NOMO-1 treated with DMSO at 0.1 percent for 48 hours (cell line): ENCODE data around the gene NAA60.
A peak's percentile ranks its signal among the peaks of the same experiment; 100 is the strongest.
"Not testable (repeated sequence)": the region's sequence is repeated elsewhere in the genome, so short reads cannot be mapped to it uniquely, and the experiment has no call there.

Source experiments
- DNase-seq: peaks from one replicate; lab custom pipeline; 2025; ENCODE audit not compliant: unreplicated experiment; lab: John Stamatoyannopoulos, UW

NAA60 gene

GRCh38 chr16:3481696-3482658, 38.5 kb downstream of the NAA60 start:
- DNase-seq = no peak

DNA sequence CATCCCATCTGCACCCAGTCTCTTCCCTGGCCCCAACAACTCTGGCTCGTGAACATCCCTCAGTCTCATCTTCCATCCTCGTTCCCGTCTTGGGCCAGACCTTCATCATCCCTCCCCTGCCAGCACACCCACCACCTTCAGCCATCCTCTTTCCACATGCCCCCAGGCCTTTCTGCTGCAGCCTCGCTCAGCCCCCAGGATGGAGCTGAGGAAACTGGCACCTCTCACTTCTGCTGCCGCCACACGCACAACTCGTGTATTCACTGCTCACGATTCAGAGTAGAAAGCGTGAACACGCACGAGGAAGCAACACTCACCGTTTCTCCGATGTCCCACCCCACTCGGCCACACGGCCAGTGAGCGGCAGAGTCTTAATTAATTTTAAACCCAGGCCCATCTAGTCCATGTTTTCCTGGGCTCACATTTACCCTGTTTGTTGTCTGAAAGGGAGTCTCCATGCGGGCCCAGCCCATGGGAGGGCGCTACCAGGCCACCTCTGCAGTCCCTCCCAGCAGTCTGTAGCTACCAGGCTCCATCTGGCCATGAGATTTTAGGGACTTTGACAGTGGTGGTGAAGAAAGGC, 39.3 kb downstream of the NAA60 start:
- DNase-seq = no peak

GRCh38 chr16:3484318-3485096, 41.0 kb downstream of the NAA60 start:
- no peak for DNase-seq

GRCh38 chr16:3485097-3485745, 41.7 kb downstream of the NAA60 start:
- DNase-seq = no peak

GRCh38 chr16:3485821-3486505, 42.5 kb downstream of the NAA60 start:
- no peak for DNase-seq

GRCh38 chr16:3486506-3487215, 43.2 kb downstream of the NAA60 start:
- no peak for DNase-seq

DNA sequence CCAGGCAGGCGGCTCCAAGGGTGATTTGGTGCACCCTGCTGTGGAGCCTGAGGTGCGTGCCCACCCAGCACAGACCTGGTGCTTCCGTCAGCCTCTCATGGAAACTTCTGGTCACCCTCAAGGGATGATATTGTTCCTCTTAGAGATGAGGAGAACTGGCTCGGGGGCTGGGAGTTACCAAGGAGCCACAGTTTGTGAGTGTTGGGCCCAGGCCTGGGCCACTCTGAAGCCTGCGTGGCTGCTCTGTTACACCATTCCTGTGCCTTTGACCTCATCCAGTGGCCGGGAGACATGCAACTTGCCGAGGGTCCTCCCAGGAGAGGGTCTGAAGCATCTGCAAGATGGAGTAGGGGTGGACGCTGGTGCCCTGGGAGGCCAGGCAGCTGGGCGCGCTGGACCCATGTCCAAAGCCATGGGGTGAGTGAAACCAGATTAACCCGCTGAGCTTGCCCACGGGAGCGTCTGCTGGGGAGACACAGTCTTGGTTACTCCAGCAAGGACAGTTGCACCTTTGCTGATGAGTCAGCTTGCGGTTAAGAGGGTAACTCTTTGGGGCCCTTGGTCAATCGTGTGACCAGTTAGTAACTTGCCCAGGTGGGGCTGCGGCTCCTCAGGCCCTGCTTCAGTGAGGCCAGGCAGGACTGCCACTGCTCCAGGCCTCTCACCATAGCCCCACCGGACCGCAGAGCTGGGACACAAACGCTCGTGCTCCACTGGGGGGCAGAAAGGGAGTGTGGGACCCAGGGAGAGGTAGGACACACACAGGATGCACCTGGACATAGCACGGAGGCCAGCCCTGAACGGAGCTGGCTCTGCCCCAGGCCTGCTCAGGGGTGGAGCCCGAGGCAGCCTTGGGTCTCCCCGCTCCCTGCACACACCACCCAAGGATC, 44.3 kb downstream of the NAA60 start:
- no peak for DNase-seq

GRCh38 chr16:3488801-3489200, 45.3 kb downstream of the NAA60 start:
- DNase-seq = no peak

- DNase-seq = no peak
These were observed 47.6 kb downstream of the NAA60 start for GRCh38 chr16:3490911-3491629.

DNA sequence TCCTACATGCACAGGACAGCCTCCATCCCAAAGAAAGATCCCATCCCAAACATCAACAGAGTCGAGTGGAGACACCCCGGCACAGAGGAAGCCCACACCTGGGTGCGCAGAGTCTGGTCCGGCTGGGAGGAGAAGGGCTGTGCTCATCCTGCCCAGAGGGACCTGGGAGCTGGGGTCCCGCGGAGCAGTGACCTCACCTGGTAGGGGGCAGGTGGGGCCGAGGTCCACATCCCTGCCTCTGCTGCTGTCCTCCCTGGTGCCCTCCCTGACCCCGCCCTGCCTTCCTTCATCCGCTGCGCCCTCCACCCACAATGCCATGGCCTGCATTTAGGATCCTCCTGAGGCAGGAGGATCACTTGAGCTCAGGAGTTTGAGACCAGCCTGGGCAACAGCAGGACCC, 48.9 kb downstream of the NAA60 start:
- DNase-seq = no peak

DNA sequence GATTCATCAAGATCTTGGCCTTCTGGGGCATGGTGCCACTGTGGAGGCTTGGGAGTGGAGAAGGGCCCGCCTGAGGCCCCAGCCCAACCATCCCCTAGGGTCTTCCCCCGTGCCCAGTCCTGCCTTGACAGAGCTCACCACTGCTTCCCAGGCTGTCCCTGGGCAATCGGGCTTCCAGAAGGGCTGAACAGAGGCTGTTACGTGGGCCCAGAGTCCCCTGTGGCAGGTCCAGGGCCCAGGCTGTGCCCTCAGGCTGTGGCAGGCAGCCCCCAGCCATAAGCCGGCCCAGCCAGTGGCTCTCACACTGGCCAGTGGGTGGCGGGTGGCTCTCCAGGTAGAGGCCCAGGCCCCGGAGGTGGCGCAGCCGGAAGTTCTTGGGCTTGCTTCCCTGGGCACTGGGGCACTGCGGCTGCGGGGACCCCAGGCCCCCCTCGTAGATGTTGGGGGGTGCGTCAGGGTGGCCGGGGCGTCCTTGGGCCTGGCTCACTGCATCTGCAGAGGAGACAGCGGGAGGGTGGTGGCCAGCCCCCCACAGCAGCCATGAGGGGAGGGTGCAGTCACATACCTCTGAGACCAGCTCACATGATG, 51.0 kb downstream of the NAA60 start:
- no peak for DNase-seq

DNA sequence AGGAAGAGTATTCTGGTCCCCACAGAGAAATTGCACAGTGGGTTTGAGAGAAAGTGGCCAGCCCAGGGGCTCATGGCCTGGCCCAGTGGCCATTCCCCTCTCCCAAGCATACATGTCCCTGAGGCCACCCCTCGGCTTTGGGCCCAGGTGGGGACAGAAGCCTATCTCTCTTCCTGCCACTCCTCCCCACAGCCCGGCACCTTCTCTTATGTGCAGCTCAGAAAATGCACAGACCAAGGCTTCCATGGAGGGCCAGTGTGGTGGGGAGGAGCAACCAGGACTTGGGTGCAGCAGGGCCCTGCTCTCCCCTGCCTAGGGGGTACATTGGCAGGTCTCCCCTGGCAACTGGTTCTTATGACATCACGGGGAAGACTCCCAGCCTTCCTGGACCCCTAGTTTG, 51.7 kb downstream of the NAA60 start, which contains the start of gene C16orf90:
C16orf90 (minus strand) TSS at position 314 of the 400 bp plus-strand sequence; CDS start at position 246, 68 bp downstream.
- DNase-seq = no peak

- DNase-seq = no peak
These were observed 52.9 kb downstream of the NAA60 start for GRCh38 chr16:3496386-3496785.

GRCh38 chr16:3497771-3498170, 54.3 kb downstream of the NAA60 start:
- DNase-seq = no peak

DNA sequence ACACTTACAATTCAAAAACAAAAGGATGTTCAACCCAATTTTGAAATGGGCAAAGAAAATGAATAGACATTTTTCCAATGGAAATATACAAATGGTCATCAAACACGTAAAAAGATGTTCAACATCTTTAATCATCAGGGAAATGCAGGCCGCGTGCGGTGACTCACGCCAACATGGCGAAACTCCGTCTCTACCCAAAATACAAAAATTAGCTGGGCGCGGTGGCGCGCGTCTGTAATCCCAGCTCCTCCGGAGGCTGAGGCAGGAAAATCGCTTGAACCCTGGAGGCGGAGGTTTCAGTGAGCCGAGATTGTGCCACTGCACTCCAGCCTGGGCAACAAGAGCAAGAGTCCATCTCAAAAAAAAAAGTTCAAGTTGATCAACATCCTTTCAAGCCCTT, 55.5 kb downstream of the NAA60 start:
- no peak for DNase-seq

GRCh38 chr16:3501412-3501761, 57.9 kb downstream of the NAA60 start:
- DNase-seq = not testable (repeated sequence)

DNA sequence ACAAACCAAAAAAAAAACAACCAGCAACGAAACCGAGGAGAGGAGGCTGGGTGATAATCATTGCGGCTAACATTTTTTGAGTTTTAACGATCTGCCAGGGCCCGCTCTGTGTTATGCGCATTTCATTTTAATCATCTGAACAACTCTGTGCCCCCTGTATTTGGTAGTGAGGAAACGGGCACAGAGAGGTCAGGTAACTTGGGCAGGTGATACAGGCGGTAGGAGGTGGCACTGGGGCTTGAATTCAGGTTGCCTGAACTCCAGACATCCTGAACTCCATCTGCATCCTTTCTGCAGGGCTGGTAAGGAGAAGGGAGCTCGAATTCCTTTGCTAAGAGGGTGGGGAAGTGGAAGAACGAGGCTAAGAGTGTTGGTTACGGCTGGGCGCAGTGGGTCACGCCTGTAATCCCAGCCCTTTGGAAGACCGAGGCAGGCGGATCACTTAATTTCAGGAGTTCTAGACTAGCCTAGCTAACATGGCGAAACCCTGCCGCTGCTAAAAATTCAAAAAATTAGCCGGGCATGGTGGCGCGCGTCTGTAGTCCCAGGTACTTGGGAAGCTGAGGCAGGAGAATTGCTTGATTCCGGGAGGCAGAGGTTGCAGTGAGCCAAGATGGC, 58.4 kb downstream of the NAA60 start:
- peak; percentile 29 for DNase-seq
